ENCODE results near the gene TMED10.

GRCh38 chr14:75092698-75093097 is 83.7 kb downstream of the TMED10 start:
- TF ChIP-seq, protein P1, sequence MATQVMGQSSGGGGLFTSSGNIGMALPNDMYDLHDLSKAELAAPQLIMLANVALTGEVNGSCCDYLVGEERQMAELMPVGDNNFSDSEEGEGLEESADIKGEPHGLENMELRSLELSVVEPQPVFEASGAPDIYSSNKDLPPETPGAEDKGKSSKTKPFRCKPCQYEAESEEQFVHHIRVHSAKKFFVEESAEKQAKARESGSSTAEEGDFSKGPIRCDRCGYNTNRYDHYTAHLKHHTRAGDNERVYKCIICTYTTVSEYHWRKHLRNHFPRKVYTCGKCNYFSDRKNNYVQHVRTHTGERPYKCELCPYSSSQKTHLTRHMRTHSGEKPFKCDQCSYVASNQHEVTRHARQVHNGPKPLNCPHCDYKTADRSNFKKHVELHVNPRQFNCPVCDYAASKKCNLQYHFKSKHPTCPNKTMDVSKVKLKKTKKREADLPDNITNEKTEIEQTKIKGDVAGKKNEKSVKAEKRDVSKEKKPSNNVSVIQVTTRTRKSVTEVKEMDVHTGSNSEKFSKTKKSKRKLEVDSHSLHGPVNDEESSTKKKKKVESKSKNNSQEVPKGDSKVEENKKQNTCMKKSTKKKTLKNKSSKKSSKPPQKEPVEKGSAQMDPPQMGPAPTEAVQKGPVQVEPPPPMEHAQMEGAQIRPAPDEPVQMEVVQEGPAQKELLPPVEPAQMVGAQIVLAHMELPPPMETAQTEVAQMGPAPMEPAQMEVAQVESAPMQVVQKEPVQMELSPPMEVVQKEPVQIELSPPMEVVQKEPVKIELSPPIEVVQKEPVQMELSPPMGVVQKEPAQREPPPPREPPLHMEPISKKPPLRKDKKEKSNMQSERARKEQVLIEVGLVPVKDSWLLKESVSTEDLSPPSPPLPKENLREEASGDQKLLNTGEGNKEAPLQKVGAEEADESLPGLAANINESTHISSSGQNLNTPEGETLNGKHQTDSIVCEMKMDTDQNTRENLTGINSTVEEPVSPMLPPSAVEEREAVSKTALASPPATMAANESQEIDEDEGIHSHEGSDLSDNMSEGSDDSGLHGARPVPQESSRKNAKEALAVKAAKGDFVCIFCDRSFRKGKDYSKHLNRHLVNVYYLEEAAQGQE (IDR thresholded peaks at IDR 0.05; ENCODE audit: borderline replicate concordance) = no peak
- no peak for TF ChIP-seq CTCF (IDR thresholded peaks at IDR 0.05; ENCODE audit: poor library complexity, severe bottlenecking)
- TF ChIP-seq EP300 (conservative IDR thresholded peaks at IDR 0.05; ENCODE audit: poor library complexity, severe bottlenecking) = no peak
- no peak for TF ChIP-seq EZH2 (IDR thresholded peaks at IDR 0.05; ENCODE audit: borderline replicate concordance, insufficient read depth, low read length, poor library complexity, severe bottlenecking)
- TF ChIP-seq POLR2AphosphoS5 (IDR thresholded peaks at IDR 0.05) = no peak
- no peak for TF ChIP-seq MXI1 (conservative IDR thresholded peaks at IDR 0.05; ENCODE audit: poor library complexity, severe bottlenecking)
- TF ChIP-seq TAF1 (IDR thresholded peaks at IDR 0.05; ENCODE audit: low read depth) = no peak
